Smooth muscle cell (in vitro differentiated cells): ENCODE data around the gene ORAI2. TPM values are rescaled to one million over a fixed set of nuclear protein-coding genes. Genes with fewer than 3 reads are reported as not detected.

Source experiments
- DNase-seq: peaks from one replicate; lab custom pipeline; 2025; ENCODE audit not compliant: unreplicated experiment; lab: John Stamatoyannopoulos, UW
- H2AFZ ChIP-seq: fragments of 200-600 bp; sonication (generic); 2 replicates; pipeline ENCODE4 v1.6.0; 2016; ENCODE audit warnings: antibody characterized with exemption, low read depth, mild to moderate bottlenecking
- H3F3A ChIP-seq: fragments of 200-600 bp; sonication (generic); 2 replicates; pipeline ENCODE4 v1.6.0; 2017; ENCODE audit warnings: antibody characterized with exemption, low read depth
- H3K27ac ChIP-seq: fragments of 200-600 bp; sonication (generic); 2 replicates; pipeline ENCODE4 v1.5.1; 2016; ENCODE audit warnings: low read depth, mild to moderate bottlenecking
- H3K27me3 ChIP-seq: fragments of 200-600 bp; sonication (generic); 2 replicates; pipeline ENCODE4 v1.6.1; 2016; ENCODE audit warnings: low read depth, mild to moderate bottlenecking
- H3K36me3 ChIP-seq: fragments of 200-600 bp; sonication (generic); 2 replicates; pipeline ENCODE4 v1.5.1; 2016; ENCODE audit warnings: low read depth
- H3K4me1 ChIP-seq: fragments of 200-600 bp; sonication (generic); 2 replicates; pipeline ENCODE4 v1.5.1; 2016; ENCODE audit warnings: low read depth
- H3K4me2 ChIP-seq: fragments of 200-600 bp; sonication (generic); 2 replicates; pipeline ENCODE4 v1.6.0; 2016; ENCODE audit warnings: mild to moderate bottlenecking
- H3K4me3 ChIP-seq: fragments of 200-600 bp; sonication (generic); 2 replicates; pipeline ENCODE4 v1.5.1; 2016; ENCODE audit warnings: mild to moderate bottlenecking
- H3K79me2 ChIP-seq: fragments of 200-600 bp; sonication (generic); 2 replicates; pipeline ENCODE4 v1.6.0; 2016; ENCODE audit warnings: low read depth, mild to moderate bottlenecking
- H3K9ac ChIP-seq: fragments of 200-600 bp; sonication (generic); 2 replicates; pipeline ENCODE4 v1.6.0; 2016; ENCODE audit warnings: low read depth
- H3K9me3 ChIP-seq: fragments of 200-600 bp; sonication (generic); replicated peaks from 2 replicates; pipeline ENCODE4 v1.5.1; 2016; ENCODE audit warnings: low read depth
- H4K20me1 ChIP-seq: fragments of 200-600 bp; sonication (generic); 2 replicates; pipeline ENCODE4 v1.6.0; 2016; ENCODE audit warnings: low read depth
- WGBS: methylation state at CpG from one replicate; pipeline ENCODE4 v1.1.7; 2016; ENCODE audit warnings: low lambda C conversion rate; 5-methylcytosine and 5-hydroxymethylcytosine counted together
- polyA plus RNA-seq: library from polyadenylated mRNA; unstranded; fragments of >200 nt; fragmentation: Nextera tagmentation; extraction: Ambion mirVana; gene quantifications from 2 replicates; pipeline ENCODE4 v1.2.1, GENCODE V29; 2016
- total RNA-seq: library from RNA; depleted of rRNA; stranded (reverse); fragments of >200 nt; gene quantifications from 2 replicates; pipeline ENCODE4 v1.2.3, GENCODE V29; 2014
- TF ChIP-seq, protein P1 (sequence below): fragments of 200-600 bp; sonication (generic); IDR thresholded peaks from 2 replicates; pipeline ENCODE4 v1.5.1; 2017; ENCODE audit warnings: borderline replicate concordance, mild to moderate bottlenecking, antibody characterized with exemption; ENCODE audit not compliant: insufficient read depth, poor library complexity, severe bottlenecking

Gene ORAI2
- total and polyA plus RNA-seq, 2 experiments from 2014 or later: 43.0 to 69.8 TPM

DNA sequence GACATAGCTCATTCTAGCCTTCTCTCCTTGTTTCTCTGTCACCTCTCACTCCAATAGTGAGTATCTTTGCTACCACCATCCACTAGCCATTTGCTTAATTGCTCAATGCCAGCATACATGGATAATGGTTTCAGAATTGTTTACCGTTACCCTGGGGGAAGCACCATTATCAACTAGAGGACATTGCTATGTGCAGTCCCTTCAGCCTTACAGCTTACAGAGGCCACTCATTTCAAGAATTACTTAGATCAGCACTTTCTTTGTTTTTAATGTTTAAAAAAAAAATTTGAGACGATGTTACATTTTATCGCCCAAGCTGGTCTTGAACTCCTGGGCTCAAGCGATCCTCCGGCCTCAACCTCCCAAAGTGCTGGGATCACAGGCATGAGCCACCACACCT lies 14.8 kb upstream of the ORAI2 start:
- H3K79me2 ChIP-seq: peaks cover under 1% of the 10 kb centered on the region
- H2AFZ ChIP-seq: no peak overlapping the region
- H4K20me1 ChIP-seq: peaks cover 62% of the 10 kb centered on the region
- H3K27ac ChIP-seq: no peak overlapping the region
- TF ChIP-seq, protein P1, sequence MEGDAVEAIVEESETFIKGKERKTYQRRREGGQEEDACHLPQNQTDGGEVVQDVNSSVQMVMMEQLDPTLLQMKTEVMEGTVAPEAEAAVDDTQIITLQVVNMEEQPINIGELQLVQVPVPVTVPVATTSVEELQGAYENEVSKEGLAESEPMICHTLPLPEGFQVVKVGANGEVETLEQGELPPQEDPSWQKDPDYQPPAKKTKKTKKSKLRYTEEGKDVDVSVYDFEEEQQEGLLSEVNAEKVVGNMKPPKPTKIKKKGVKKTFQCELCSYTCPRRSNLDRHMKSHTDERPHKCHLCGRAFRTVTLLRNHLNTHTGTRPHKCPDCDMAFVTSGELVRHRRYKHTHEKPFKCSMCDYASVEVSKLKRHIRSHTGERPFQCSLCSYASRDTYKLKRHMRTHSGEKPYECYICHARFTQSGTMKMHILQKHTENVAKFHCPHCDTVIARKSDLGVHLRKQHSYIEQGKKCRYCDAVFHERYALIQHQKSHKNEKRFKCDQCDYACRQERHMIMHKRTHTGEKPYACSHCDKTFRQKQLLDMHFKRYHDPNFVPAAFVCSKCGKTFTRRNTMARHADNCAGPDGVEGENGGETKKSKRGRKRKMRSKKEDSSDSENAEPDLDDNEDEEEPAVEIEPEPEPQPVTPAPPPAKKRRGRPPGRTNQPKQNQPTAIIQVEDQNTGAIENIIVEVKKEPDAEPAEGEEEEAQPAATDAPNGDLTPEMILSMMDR: no peak
- H3K9me3 ChIP-seq: no peaks in the 10 kb centered on the region
- H3K4me3 ChIP-seq: no peak overlapping the region
- H3K4me1 ChIP-seq: no peaks in the 10 kb centered on the region
- H3F3A ChIP-seq: no peaks in the 10 kb centered on the region
- H3K4me2 ChIP-seq: no peak overlapping the region
- H3K9ac ChIP-seq: no peak overlapping the region
- 93% methylated on average over 5 of the region's 5 CpGs for WGBS
- no peaks in the 10 kb centered on the region for H3K27me3 ChIP-seq
- H3K36me3 ChIP-seq: peaks cover 3% of the 10 kb centered on the region
- no peak for DNase-seq

DNA sequence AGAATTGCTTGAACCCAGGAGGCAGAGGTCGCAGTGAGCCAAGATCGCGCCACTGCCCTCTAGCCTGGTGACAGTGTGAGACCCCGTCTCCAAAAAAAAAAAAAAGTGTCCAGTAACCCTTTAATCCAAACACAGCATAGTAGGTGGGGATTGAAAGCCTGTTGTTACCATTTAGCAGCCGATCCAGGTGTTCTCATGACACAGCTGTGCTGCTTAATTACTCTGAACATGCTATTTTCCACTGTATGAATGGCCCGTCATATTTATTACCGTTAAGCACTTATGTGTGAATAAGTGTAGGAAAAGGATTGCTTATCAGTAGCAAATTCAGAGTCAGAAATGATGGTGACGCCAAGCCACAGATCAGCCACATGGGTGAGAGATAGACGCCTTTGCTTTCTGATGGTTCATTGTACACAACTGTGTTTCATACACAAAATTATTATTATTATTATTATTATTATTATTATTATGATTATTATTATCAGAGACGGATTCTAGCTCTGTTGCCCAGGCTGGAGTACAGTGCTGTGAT lies 11.6 kb upstream of the ORAI2 start:
- no peaks in the 10 kb centered on the region for H3K9me3 ChIP-seq
- peaks cover 46% of the 10 kb centered on the region for H4K20me1 ChIP-seq
- DNase-seq: no peak
- H3K4me1 ChIP-seq: no peaks in the 10 kb centered on the region
- H2AFZ ChIP-seq: no peak overlapping the region
- no peaks in the 10 kb centered on the region for H3K36me3 ChIP-seq
- no peaks in the 10 kb centered on the region for H3K79me2 ChIP-seq
- H3K9ac ChIP-seq: no peak overlapping the region
- H3K4me2 ChIP-seq: no peak overlapping the region
- TF ChIP-seq, protein P1: no peak
- H3K27me3 ChIP-seq: no peaks in the 10 kb centered on the region
- 97% methylated on average over 10 of the region's 10 CpGs for WGBS
- H3K27ac ChIP-seq: no peak overlapping the region
- H3F3A ChIP-seq: no peaks in the 10 kb centered on the region
- no peak overlapping the region for H3K4me3 ChIP-seq

DNA sequence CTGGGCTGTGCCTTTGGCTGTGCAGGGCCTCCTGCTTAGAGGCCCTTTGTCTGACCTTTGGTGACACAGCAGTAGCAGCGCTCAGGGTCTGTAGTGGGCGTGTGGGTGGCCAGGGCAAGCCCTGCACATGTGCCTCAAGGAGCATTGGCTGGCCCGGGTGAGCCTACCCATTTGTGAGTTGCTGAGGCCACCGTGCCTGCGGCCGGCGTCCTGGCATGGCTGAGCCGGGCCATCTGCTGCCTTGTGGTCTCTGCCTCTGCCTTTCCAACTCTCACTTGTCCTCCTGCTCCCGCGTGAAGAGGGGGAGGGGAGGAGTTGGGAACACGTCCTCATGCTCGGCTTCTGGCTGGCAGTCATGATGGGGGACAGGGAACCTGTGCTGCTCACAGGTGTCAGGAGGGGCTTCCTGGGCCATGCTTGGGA lies 9.2 kb upstream of the ORAI2 start:
- Histone ChIP-seq H3K4me3 (no peak overlapping the region), H3F3A (peaks cover 3% of the 10 kb centered on the region), H3K9ac (no peak overlapping the region), H3K79me2 (no peaks in the 10 kb centered on the region), H2AFZ (no peak overlapping the region), H3K36me3 (no peaks in the 10 kb centered on the region), H3K27me3 (no peaks in the 10 kb centered on the region), H4K20me1 (peaks cover 26% of the 10 kb centered on the region), H3K4me1 (no peaks in the 10 kb centered on the region), H3K27ac (no peak overlapping the region), H3K9me3 (no peaks in the 10 kb centered on the region), H3K4me2 (no peak overlapping the region)
- TF ChIP-seq, protein P1: no peak
- no peak for DNase-seq
- 86% methylated on average over 12 of the region's 12 CpGs for WGBS

DNA sequence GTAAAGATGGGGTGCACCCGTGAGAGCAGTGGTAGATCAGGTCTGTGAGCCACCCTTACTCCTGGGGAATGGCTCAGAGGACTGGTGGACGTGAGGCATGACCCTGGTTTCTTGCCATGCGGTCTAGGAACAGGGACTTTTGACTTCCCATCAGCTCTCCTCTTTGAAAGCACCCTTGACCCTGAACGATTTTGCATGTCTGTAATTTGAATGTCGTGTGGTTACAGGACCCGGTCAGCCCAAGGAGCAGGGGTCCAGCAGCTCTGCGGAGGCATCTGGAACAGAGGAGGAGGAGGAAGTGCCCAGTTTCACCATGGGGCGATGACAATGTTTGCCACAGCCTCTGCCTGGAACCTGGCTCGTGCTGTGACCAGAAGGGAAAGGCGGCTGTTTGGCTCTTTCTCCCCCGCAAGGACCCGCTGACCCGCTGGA lies 8.6 kb upstream of the ORAI2 start:
- DNase-seq: no peak
- no peak overlapping the region for H3K4me3 ChIP-seq
- WGBS: 93% methylated on average over 12 of the region's 13 CpGs
- H3K27me3 ChIP-seq: no peaks in the 10 kb centered on the region
- no peaks in the 10 kb centered on the region for H3K4me1 ChIP-seq
- H4K20me1 ChIP-seq: peaks cover 21% of the 10 kb centered on the region
- H2AFZ ChIP-seq: no peak overlapping the region
- no peak overlapping the region for H3K4me2 ChIP-seq
- H3F3A ChIP-seq: peaks cover 9% of the 10 kb centered on the region
- H3K9ac ChIP-seq: no peak overlapping the region
- H3K36me3 ChIP-seq: no peaks in the 10 kb centered on the region
- TF ChIP-seq, protein P1: no peak
- H3K79me2 ChIP-seq: no peaks in the 10 kb centered on the region
- no peak overlapping the region for H3K27ac ChIP-seq
- H3K9me3 ChIP-seq: no peaks in the 10 kb centered on the region
